GM12875 (cell line): Measurements from ENCODE around the gene C2orf76.
"Not testable (repeated sequence)": the region's sequence is repeated elsewhere in the genome, so short reads cannot be mapped to it uniquely, and the experiment has no call there.

Experiments
- H3K4me3 ChIP-seq: one replicate; pipeline ENCODE4 v1.5.1; 2011; ENCODE audit warnings: low read depth, low read length, control low read depth
- TF ChIP-seq, protein P1 (sequence below): IDR thresholded peaks from 2 replicates; pipeline ENCODE4 v1.5.1; 2011; ENCODE audit warnings: low read depth, mild to moderate bottlenecking, control low read depth, inconsistent platforms, low read length, moderate library complexity, borderline replicate concordance; ENCODE audit not compliant: insufficient read depth

The C2orf76 gene

DNA sequence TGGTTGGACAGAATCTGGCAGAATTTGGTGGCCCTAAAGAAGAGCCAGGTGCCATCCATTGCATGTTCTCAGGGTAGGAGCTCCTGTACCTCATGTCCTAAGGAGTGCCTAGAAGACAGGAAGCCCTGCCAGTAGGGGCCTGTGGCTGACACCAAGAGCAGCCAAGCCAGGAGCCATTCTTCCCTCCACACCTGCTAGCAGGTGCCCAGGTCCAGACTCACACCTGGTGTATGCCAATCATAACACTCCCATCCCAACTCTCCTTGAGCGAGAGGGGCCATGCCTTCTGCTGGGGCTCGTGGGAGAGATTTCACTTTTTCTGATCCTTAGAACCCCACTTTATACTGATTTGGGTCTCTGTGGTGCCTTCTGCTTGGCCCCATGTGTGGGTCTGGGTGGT is 38.5 kb upstream of the C2orf76 start:
- TF ChIP-seq, protein P1, sequence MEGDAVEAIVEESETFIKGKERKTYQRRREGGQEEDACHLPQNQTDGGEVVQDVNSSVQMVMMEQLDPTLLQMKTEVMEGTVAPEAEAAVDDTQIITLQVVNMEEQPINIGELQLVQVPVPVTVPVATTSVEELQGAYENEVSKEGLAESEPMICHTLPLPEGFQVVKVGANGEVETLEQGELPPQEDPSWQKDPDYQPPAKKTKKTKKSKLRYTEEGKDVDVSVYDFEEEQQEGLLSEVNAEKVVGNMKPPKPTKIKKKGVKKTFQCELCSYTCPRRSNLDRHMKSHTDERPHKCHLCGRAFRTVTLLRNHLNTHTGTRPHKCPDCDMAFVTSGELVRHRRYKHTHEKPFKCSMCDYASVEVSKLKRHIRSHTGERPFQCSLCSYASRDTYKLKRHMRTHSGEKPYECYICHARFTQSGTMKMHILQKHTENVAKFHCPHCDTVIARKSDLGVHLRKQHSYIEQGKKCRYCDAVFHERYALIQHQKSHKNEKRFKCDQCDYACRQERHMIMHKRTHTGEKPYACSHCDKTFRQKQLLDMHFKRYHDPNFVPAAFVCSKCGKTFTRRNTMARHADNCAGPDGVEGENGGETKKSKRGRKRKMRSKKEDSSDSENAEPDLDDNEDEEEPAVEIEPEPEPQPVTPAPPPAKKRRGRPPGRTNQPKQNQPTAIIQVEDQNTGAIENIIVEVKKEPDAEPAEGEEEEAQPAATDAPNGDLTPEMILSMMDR: no peak

DNA sequence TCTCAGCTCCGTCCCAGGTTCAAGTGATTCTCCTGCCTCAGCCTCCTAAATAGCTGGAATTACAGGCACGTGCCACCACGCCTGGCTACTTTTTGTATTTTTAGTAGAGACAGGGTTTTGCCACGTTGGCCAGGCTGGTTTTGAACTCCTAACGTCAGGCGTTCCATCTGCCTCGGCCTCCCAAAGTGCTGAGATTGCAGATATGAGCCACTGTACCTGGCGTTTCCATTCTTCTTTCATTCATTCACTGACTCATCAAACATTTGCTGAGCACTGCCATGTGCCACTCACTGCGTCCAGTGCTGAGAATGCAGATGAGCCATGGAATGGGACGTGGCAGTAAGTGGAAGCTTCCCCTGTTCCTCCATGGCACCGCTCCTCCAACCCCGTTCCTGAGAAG is 37.0 kb upstream of the C2orf76 start:
- H3K4me3 ChIP-seq: not testable (repeated sequence)

More for the DNA sequence above, 38.5 kb upstream of the C2orf76 start:
- no peak overlapping the region for H3K4me3 ChIP-seq

DNA sequence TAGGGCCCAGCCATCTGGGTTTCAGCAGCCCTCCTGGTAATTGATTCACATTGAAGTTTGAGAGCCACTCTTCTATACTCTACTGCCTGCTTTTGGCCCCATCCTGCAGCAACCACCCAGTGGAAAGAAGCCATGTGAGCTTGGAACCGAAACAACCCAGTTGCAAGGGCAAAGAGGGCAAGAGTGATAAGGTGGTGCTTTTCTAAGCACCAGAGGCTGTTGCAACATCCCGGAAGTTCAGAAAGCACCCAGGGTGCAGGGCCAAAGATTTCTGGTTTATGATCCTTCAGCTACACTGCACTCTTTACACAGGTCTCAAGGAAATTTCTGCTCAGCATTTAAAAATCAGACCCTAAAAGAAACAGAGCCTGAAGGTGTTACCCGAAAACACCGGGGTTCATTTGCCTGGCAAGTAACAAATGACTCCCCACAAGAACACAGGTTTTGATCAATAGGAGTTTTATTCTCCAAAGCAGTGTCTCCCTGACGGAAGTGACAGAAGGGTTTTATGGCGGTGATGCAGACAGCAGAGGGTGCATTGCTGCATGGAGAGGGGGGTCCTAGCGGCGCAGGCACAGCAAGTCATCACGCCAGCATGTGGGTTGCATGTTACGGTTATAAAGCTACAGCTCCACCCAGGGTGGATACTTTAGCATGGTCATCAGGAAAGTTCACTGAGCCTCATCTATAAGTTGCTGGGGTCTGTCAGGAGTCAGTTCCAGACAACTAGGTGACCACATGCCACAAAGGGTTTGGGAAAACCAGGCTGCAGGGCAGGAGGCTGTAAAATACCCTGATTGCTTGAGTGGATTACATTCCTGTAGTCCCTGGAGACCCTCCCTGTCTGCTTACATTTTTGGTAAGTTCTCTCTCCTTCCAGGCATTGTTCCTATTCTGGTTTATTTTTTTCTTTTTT is 36.3 kb upstream of the C2orf76 start:
- H3K4me3 ChIP-seq: no peak overlapping the region
- TF ChIP-seq, protein P1: no peak

GRCh38 chr2:119402106-119402505 is 35.5 kb upstream of the C2orf76 start:
- TF ChIP-seq, protein P1: no peak
- H3K4me3 ChIP-seq: no peak overlapping the region

DNA sequence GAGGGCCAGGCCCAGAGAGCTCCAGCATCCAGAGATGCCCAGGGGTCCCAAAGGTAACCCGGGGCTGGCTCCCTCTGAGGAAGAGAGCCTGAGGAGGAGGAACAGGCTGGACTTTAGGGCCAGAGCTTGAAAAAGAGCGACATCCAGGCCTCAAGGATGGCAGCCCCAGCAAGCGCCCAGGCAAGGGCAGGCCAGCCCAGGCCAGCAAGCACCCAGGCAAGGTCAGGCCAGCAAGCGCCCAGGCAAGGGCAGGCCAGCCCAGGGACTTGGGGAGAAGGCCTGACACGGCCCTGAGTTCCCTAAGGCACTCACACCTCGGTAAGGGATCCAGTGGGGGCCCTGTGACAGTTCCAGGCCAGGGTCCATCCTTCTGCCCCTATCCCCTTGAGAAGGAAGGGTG is 30.6 kb upstream of the C2orf76 start:
- H3K4me3 ChIP-seq: no peak overlapping the region
- TF ChIP-seq, protein P1: no peak

DNA sequence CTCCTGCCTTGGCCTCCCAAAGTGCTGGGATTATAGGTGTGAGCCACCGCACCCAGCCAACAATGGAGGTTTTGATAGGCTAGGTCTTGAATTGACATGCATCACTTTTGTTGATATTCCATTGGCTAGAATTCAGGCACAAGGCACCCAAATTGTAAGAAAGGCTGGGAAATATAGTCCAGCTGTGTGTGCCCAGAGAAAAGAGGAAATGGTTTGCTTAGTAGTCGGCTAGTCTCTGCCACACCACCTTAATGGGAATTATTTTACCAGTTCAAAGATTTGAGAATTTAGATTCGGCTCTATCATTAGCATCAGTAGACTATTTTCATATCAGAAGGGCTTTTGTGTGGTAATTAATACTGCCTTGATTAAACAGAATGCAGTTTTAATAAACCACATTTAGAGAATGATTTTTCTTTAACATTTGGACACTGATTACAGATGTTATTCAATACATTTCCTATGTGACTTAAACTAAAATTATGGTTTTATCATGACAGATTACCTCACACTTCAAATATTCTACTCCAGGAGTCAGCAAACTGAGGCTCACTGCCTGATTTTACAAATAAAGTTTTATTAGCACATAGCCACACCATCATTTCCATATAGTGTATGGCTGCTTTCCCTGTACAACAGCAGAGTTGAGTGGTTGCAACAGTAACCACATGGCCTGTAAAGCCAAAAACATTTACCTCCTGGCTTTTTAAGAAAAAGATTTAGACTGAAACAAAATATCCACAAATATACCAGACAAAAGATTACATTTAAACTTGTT is 27.5 kb upstream of the C2orf76 start:
- TF ChIP-seq, protein P1: no peak
- no peak overlapping the region for H3K4me3 ChIP-seq

DNA sequence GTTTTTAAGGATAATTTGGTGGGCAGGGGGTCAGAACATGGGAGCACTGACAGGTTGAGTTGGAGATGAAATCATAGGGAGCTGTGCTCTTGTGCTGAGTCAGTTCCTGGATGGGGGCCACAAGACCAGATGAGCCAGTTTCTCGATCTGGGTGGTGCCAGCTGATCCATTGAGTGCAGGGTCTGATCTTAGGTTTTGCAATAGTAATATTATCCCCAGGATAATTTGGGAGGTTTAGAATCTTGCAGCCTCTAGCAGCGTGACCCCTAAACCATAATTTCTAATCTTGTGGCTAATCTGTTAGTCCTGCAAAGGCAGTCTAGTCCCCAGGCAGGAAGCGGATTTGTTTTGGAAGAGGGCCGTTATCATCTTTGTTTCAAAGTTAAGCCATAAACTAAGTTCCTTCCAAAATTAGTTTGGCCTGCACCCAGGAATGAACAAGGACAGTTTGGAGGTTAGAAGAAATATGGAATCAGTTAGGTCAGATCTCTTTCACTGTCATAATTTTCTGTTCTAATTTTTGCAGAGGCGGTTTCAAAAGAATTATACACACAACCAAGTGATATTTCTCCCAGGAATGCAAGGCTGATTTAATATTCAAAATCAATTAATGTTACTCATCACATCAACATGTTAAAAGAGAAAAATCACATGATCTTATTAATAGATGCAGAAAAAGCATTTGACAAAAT is 23.1 kb upstream of the C2orf76 start:
- TF ChIP-seq, protein P1: no peak
- no peak overlapping the region for H3K4me3 ChIP-seq
